ENCODE data around the gene CYP2U1.
A peak's percentile ranks its signal among the peaks of the same experiment; 100 is the strongest.
"Not testable (repeated sequence)": the region's sequence is repeated elsewhere in the genome, so short reads cannot be mapped to it uniquely, and the experiment has no call there.

The CYP2U1 gene

DNA sequence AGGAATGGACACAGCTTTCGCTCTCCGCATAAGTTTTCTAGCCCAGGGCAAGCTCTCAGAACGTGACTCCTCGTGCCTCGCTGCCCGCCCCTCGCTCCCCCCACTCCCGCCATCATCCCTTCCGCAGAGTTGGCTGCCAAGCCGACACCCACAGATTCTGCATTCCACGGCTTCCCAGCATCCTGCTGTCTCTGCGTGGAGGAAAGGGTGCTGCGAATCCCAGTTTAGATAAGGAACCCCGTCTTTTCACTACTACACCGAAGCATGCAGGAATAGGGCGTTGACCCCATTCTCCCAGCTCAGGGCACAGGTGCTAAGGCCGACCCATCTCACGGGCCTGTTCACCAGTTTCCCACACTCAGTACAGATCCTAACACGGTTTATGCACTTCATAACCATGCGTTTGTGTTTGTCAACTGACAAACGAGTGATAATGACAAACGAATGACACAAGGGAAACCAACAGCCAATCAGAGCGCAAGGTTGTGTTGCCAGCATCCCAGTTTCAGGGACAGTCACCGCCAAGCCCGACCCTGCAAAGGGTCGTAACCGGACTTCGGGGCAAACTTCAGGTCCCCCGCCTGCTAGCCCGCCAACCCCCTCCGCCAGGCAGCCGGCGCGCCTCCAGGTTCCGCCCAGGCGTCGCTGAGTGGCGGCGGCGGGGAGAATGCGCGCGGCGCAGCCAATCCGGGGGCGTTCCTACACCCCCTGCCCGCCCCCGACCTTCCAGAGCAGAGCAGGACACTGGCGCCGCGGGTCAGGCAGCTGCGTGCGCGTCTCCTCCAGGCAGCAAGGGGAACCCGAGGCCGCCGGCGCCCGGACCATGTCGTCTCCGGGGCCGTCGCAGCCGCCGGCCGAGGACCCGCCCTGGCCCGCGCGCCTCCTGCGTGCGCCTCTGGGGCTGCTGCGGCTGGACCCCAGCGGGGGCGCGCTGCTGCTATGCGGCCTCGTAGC is at the start of gene CYP2U1:
CYP2U1 (plus strand) TSS at position 729 of the 954 bp plus-strand sequence; CDS start at position 824, 95 bp downstream.
- peak; percentile 75 for DNase-seq (ENCODE audit: low read depth)

DNA sequence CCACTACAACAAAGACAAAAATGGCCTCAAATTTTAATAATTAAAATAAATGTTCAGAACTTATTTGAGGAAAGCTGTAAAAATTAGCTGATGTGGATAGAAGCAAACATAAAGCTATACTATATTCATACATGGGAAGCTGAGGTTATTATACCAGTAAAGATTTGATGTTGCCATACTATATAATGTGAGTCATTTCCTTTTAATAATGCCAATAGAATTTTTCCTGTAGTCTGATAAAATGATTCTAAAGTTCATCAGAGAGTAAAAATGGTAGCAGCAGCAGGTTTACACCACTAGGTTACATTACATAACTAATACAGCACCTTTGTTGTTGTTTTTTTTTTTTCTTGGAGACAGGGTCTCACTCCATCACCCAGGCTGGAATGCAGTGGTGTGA is 45.5 kb upstream of the CYP2U1 start:
- DNase-seq (ENCODE audit: low read depth), result no peak

DNA sequence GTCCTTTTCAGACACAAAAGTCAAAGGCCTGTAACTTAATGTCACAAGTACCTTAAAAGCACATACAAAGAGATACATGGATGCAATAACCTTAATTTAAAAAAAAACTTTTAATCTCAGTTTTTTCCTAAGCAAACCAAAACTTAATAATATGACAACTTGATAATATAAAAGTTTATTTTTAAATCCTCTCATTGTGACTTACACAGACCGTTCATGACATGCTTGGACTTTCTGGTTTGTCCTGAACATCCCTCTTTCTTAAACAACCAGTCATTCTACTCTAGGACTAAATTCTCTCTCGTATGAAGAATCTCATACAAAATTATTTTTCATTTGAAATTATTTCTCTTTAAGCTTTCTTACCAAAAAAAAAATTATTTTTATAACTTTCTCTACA is 43.1 kb upstream of the CYP2U1 start:
- DNase-seq (ENCODE audit: low read depth), result no peak

DNA sequence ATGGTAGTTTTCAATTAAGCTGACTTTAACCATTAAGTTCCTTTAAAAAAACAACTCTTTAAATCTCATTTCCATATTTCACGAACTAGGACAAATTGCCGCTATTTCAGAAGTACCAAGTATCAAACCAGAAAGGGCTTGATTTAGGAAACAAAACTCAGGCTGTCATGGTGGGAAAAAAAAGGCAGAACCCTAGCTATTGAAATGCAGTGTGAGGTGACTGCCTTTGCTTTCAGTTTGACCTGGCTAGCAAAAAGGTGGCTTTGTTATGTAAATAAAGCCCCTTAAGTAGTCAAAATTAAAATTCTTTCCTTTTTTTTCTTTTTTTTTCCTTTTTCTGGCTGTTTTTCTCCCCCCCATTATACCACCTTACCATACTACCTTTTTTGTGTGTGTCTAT is 40.6 kb upstream of the CYP2U1 start:
- no peak for DNase-seq (ENCODE audit: low read depth)

DNA sequence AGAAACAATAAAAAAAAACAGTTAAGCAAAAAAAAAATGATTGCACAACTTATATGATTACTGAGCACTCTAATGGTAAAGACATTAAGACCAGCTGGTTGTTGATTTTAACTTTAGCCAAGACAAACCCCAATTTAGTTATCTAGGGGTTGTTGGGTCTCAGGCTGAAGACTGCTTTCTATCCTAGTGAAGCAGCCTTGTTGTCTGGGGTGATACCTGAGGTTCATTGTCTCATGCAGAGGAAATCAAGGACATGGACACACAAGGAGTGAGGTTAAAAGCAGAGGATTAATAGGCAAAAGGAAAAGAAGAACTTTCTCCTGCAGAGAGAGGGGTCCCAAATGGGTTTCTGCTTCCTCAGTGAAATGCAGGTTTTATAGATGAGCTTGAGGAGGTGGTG is 40.0 kb upstream of the CYP2U1 start:
- no peak for DNase-seq (ENCODE audit: low read depth)

DNA sequence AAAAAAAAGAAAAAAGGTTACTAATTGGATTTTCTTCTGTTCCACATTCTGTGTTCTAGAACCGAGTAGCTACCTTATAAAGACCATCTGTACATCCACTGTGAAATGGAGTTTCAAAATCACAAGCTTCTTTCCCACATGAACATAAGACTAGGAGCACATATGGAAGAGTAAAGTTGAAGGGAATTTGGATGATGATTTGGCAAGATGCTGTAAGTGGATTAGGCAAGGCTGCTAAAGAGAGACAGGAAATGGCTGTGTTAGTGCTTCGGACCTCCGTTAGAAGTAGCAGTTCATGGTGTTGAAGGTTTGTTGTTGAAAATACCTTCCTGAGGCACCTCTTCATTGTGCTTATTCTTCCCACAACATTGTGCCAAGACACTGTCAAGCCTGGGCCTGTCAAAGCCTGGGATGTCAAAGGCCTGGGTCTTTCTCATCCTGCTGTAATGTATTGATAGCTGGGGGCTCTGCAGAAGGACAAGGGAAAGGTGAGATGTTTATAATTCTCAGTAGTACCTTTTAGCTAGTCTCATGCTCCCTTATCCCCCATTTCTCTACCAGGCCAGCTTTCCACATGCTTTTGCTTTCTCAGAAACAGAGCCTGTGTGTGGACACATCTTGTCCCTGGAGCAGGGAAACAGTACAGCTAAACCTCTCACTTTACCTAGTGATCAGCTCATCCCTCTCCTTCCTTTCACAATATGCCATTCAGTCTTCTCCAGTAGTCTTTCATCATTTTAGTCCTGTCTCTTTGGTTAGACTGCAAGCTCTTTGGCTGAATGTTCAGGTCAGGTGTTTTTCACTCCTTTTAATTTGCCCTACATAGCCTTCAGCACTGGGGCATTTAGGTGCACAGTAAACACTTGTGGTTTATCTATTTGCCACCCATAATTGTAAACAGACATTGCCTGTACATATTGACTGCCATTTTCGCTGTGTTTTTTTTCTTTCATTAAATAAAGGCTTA is 37.9 kb upstream of the CYP2U1 start:
- DNase-seq (ENCODE audit: low read depth), result no peak

DNA sequence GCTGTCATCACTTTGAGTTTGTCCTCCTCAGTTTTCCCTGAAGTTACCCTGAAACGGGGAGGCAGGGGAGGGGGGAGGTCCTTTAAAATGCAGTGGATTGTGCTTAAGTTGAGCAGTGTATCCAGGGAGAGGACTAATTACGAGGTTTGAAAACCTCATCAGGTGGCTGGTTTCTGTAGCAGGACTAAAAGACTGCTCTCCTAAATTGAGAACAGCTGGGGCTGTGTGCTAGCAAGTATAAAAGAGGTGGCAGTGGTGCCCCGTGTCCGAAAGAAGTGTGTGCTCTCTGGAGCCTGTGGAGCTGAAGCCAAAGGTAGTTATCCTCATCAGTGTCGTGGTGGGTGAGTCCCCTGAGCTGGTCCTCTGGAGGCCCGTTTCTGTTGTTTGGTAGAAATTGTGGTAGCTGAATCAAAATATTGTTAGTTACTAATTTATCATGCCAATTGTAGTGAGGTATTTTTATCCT is 37.2 kb upstream of the CYP2U1 start:
- DNase-seq (ENCODE audit: low read depth), result no peak

DNA sequence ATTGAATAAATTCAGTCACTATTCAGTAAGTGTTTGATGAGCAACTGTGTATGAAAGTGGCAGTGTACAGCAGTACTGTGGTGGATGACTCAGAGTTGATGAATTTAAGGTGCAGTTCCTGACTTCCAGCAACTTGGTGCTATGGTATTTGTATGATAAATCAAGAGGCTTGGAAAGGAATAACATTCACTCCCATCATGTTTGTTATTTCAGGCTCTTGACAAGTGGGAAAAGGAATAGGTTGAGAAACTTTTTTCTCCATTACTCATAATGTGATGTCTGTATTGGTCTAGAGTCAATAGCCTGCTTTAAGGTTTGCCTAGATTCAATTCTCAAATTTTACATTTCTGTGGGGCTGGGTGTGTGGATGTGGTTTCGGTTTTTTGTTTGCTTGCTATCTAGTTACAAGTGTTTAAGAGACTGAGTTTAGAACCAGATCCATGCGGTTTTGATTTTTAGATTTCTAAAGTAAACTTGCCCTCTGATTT is 35.1 kb upstream of the CYP2U1 start:
- no peak for DNase-seq (ENCODE audit: low read depth)

DNA sequence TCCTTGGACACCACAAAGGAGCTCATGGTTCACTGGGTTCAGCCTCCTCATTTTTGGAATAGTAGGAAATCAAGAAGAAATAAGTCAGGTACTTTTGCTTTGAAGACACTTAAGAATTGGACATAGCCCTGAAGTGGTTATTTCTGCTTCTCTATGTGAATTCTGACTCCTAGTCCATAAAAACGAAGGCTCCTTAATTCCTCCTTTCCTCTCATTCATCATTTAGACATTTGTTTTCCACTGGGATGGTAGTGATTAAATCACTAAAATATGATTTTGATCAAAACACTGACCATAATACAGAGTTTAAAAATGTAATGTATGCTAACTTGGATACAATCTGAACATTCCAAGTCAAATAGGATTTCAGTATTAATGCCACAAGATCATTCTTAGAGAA is 34.7 kb upstream of the CYP2U1 start:
- no peak for DNase-seq (ENCODE audit: low read depth)

DNA sequence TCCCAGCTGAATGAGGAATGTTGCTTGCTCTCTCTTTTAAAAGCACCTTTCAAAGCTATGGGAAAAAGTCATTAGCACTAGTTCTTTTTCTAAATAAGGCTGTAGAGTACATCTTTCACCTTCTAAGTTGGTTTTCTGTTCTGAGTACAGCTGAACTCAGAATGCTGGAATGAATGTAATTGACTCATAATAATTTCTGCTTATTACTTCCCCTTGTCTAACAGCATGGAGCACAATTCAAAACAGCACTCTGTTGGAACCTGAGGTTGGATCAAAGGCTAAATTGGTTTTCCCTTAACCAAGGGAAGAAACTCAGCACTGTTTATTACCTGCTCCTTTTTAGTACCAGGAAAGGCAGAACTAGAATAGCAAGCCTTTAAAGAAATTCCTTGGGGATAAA is 33.5 kb upstream of the CYP2U1 start:
- no peak for DNase-seq (ENCODE audit: low read depth)

DNA sequence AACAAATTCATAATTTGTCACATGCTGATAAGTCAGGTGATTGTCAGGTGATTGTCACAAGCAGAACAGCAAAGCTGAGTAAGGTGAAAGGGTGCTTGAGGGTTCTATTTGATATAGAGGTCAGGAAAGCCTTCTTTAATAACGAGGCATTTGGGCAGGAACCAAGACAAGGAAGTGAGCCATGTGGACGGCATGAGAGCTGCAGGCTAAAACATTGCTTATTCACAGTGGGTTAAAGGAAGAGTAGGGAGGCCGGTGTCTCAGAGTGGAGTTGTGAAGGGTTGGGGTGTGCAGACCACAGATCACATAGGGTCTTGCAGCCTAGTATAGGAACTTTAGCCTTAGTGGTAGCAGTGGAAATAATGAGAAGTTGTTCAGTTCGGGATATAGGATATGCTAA is 31.3 kb upstream of the CYP2U1 start:
- DNase-seq (ENCODE audit: low read depth), result no peak

DNA sequence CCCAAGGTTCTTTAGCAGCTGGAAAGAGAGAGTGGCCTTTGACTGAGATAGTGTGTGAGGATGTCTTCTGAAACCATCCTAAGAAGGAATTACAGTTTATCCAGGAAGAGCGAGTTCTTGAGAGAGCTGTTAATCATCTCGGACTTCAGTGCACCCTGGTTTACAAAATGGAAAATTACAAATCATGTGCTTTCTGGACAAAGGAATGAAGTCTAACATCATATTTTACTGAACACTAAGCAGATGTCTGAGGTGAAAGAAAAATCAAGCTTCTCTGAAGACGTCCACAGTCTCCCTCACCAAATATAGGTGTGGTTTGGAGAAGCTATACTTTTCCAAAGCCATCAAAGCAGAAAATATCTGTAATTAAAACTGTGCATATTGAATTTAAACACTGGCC is 30.8 kb upstream of the CYP2U1 start:
- DNase-seq (ENCODE audit: low read depth), result no peak

DNA sequence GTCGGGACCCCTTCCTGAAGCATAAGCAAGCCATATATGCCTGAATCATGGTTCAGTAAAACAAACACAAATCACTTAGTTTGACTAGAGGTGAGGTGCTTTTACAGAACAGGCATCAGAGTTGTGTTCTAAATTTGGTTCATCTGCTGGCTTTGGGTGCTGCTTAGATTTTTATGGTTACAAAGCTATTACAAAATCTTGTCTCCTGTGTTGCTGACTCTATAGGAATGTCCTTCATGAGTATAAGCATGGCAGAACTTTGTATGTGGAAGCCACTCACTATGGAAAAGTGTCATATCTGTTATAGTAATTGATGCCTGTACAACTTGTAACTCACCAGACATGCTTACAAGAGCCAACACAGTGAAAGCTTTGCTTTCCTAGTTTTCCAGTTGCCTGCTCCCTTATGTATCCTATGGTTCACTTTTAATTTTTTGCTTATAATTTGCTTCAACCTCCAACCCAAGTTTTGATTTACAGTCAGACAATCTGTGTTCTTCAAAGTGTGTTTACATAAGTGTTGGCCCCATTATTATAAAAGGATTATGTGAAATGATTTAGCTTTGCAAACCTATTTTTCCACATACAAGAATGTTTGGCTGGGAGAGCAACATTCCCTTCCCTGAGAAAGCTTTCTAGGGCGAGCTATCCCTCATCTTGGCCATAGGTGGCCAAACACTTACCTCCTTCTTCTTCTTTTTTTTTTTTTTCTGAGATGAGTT is 30.0 kb upstream of the CYP2U1 start:
- DNase-seq (ENCODE audit: low read depth), result no peak

DNA sequence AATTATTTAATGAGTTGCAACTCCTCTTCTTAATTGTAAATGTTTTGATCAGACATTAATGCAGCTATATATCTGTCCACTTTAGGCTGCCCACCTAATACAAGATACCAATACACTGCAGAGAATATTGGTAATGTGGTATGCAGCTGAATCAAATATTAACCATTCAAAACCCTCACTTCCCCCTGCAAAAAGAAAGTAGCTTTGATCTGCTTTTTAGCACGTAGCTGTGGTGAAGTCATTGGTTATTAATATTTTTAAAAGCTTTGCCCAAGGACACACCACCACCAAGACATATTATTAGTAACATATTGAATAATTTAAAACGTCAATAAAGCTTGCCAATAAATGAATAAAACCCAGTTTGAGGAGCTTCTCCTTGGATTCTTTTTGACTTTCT is 28.6 kb upstream of the CYP2U1 start:
- DNase-seq (ENCODE audit: low read depth), result no peak

DNA sequence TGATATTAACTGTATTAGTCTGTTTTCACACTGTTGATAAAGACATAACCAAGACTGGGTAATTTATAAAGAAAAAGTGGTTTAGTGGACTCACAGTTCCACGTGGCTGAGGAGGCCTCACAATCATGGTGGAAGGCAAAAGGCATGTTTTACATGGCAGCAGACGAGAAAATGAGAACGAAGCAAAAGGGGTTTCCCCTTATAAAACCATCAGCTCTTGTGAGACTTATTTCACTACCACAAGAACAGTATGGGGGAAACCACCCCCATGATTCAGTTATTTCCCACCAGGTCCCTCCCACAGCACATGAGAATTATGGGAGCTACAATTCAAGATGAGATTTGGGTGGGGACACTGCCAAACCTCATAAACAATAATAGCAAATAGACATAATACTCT is 26.3 kb upstream of the CYP2U1 start:
- not testable (repeated sequence) for DNase-seq (ENCODE audit: low read depth)

DNA sequence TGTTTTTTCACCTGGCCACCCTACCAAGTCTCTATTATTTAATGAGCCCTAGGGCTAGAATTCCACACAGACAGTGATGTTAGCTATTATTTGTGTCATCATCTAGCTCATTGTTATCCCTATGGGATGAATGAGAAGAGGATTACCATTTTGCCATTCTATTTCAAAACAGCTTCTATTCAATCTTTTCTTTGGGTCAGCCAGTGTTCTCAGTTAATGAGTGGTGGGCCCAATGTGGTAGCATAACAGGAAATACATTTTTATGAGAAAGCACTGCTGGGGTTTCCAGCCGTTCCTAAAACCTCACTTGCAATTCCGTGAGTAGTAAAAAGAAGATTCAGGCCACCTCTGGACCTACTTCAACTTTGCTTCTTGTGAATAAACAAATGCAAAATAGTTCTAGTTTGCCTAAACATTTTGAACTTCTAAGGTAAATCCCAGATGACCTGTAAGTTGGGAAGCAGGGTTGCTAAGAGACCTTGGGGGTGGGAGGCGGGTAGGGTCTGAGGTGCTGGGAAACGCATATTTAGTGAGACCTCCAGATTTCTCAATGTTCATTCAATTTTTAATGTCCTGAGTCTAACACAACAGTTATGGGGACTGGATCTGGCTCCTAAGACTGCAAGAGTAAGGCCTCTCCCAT is 24.8 kb upstream of the CYP2U1 start:
- DNase-seq (ENCODE audit: low read depth), result no peak

DNA sequence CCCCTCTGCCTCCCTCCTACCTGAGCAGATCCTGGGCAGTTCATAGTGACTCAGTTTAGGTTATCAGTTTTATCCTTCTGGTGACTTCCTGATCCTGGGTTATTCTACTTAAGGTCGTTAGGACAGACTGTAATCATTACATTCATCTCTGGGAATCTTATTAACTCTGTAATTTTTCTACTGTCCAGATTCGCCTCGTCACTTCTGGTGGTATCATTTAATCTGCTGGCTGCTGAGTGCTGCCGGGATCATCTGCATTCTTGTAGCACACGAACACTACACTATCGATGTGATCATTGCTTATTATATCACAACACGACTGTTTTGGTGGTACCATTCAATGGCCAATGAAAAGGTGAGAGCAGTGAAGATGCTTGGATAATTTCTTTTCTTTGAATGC is 23.0 kb upstream of the CYP2U1 start:
- no peak for DNase-seq (ENCODE audit: low read depth)

DNA sequence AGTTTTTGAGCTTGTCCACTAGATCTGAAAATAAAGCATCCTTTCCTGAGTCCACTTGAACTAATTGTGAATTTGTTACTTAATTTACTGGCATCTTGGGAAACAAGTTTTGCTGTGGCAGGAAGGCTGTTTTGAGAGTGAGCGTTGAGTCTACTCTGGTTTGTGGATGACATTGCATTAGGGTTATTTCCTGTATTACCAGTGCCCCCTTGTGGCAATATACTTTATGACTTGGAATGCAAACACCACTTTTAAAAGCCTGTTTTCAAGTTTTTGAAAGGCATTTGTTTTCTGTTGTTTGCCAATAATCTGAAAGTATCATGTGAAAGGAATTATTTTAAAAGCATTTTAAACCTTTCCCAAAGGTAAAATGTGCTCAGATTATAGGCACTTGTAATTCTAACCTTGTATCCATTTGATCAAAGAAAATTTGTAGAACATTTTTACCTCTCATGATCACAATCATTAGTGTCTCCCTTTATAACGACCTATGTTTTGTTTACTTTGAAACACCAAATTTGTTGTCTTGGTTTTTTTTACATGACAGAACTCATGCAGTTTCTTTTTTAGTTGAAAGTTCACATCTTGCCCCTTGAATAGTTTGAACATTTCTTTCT is 18.0 kb upstream of the CYP2U1 start:
- no peak for DNase-seq (ENCODE audit: low read depth)

DNA sequence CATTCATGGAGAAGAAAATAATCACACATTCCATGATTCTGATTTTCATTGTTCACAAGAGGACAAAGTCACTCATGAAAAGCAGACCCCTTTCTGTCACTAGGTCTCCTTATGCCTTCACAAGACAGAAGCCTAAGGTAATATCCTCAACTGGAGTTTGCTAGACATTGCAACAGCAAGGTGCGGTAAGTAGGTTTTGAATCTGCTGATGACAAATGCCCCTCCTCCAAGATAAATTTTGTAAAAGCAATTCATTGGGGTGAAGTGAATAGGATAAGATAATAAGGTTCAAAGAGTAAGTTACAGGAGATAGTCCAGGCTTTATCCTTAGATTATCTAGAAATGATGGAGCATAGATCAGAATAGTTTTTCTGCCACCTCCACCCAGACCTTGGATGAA is 16.1 kb upstream of the CYP2U1 start:
- no peak for DNase-seq (ENCODE audit: low read depth)

DNA sequence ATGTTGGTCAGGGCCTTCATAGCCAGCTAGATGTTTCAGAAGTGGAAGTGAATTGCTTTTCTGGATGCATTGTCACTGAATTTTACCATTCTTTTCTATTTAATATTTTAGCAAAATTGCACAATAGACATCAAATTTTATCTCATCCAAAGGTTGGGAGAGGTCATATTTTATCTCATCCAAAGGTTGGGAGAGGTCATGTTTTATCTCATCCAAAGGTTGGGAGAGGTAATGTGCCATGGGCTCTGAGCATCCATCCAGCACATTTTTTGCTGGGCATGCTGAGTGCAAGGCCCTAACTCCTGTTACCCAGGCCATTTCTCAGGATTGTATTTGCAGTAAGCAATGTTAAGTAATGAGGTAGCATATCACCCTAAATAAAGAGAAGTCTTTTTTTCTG is 14.7 kb upstream of the CYP2U1 start:
- DNase-seq (ENCODE audit: low read depth), result no peak

DNA sequence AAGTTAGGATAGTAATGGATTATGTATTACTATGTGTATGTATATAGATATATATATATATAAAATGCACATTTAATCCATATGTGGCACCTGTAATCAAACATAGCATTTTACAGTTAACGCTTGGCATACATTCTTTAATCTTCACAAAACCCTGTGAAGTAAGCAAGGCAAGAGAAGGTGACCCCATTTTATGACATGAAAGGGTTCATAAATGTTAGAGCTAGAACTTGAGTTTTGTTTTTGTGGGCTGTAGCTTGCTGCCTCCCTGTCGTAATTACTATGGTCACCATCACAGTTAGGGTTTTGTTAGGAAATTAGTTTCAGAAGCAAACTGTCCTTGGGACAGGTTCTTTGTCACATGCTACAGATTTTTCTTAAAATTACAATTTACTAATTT is 13.8 kb upstream of the CYP2U1 start:
- DNase-seq (ENCODE audit: low read depth), result no peak
